ENCODE results near the gene TACC2. TPM values are rescaled to one million over a fixed set of nuclear protein-coding genes. Genes with fewer than 3 reads are reported as not detected.

The TACC2 gene
- total and polyA plus RNA-seq, 2 donors (not counting 1 experiment from before 2014, with no cell fraction given): not detected

DNA sequence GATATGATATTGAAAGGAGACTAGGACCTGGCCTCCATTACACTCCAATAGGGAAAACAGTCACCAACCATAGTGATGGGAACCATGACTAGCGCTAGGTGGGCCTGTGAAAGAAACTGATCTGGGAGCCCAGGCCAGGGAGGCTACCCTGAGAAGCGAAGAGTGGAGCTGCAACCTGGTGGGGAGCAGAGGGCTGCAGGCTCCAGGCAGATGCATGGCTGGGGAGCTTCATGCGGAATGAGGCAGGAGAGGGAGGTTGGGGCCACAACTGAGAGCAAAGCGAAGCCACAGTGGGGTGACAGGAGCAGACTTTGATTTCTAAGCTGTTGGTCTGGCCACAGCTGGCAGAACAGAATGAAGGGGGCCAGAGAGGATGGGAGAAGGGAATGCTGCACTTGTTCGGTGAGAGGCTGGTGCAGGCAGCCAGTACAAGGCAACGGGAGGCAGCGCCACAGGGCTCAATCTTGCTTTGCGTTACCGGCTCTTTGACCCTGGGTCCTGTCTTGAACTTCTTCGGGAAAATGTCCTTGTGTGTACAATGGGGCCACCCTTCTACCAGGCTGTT lies 88.4 kb downstream of the TACC2 start:
- H3K4me1 ChIP-seq (ENCODE audit: control insufficient read depth in 2 of 2, insufficient read depth in 2 of 2, low read length in 2 of 2): no peaks in the 10 kb centered on the region
- Mint-ChIP-seq H3K4me3 (no peak overlapping the region), H3K27me3 (peaks cover 2% of the 10 kb centered on the region), H3K4me1 (no peaks in the 10 kb centered on the region), H3K9me3 (ENCODE audit: insufficient read depth) (no peaks in the 10 kb centered on the region), H3K27ac (no peak overlapping the region)
- 97% methylated on average over 10 of the region's 10 CpGs for WGBS (ENCODE audit: insufficient coverage)
- no peak overlapping the region for H3K4me2 ChIP-seq (replicated peaks; ENCODE audit: low read depth, low read length, poor library complexity, severe bottlenecking)
- H3K27me3 ChIP-seq (replicated peaks in 1 of 4; ENCODE audit: control extremely low read depth in 1 of 4, control insufficient read depth in 3 of 4, insufficient read depth in 4 of 4, low read length in 3 of 4): no peaks in the 10 kb centered on the region
- TF ChIP-seq EZH2 (IDR thresholded peaks at IDR 0.05; ENCODE audit: borderline replicate concordance, insufficient read depth, low read depth, low read length, poor library complexity, severe bottlenecking) (no peak), CTCF (IDR thresholded peaks at IDR 0.05) (no peak)
- H2AFZ ChIP-seq (ENCODE audit: insufficient read depth, low read depth, low read length, poor library complexity, severe bottlenecking): no peak overlapping the region
- ChIA-PET CTCF (no interaction called here), POLR2A (no interaction called here)
- ATAC-seq (ENCODE audit: low read depth): no peak
- no peaks in the 10 kb centered on the region for H3K79me2 ChIP-seq (ENCODE audit: control insufficient read depth, insufficient read depth, low read length)
- no peaks in the 10 kb centered on the region for H4K20me1 ChIP-seq (ENCODE audit: control insufficient read depth, insufficient read depth, low read length, poor library complexity, severe bottlenecking)
- no peak for DNase-seq
- H3K9ac ChIP-seq (ENCODE audit: low read length): no peak overlapping the region
- H3K4me3 ChIP-seq (ENCODE audit: control extremely low read depth in 1 of 5, extremely low read depth in 1 of 5, insufficient read depth in 1 of 5, low read depth in 2 of 5, low read length in 4 of 5): no peak overlapping the region
- H3K27ac ChIP-seq (ENCODE audit: low read length in 2 of 2): no peak overlapping the region
- H3K36me3 ChIP-seq (replicated peaks in 1 of 2; ENCODE audit: control extremely low read depth in 1 of 2, control insufficient read depth in 1 of 2, extremely low read depth in 1 of 2, insufficient read depth in 2 of 2, low read length in 1 of 2): no peaks in the 10 kb centered on the region
- H3K9me3 ChIP-seq (ENCODE audit: control extremely low read depth in 1 of 3, control insufficient read depth in 2 of 3, insufficient read depth in 1 of 3, low read length in 2 of 3): peaks cover 0 to 5% (median 0%) of the 10 kb centered on the region in 3 donors
- intact Hi-C loops (cut with micrococcal nuclease): no loop called here

GRCh38 chr10:122078326-122078725 lies 89.4 kb downstream of the TACC2 start:
- no peaks in the 10 kb centered on the region for H3K27me3 Mint-ChIP-seq
- WGBS (ENCODE audit: insufficient coverage): no CpG with 5 or more reads among the region's 3 CpGs
- no peaks in the 10 kb centered on the region for H3K79me2 ChIP-seq (ENCODE audit: control insufficient read depth, insufficient read depth, low read length)
- H3K27ac ChIP-seq (ENCODE audit: low read length in 2 of 2): no peak overlapping the region
- no peak overlapping the region for H3K27ac Mint-ChIP-seq
- no peaks in the 10 kb centered on the region for H4K20me1 ChIP-seq (ENCODE audit: control insufficient read depth, insufficient read depth, low read length, poor library complexity, severe bottlenecking)
- no peaks in the 10 kb centered on the region for H3K4me1 ChIP-seq (ENCODE audit: control insufficient read depth in 2 of 2, insufficient read depth in 2 of 2, low read length in 2 of 2)
- H3K27me3 ChIP-seq (replicated peaks in 1 of 4; ENCODE audit: control extremely low read depth in 1 of 4, control insufficient read depth in 3 of 4, insufficient read depth in 4 of 4, low read length in 3 of 4): no peaks in the 10 kb centered on the region
- no peak overlapping the region for H2AFZ ChIP-seq (ENCODE audit: insufficient read depth, low read depth, low read length, poor library complexity, severe bottlenecking)
- peaks cover 0 to 5% (median 0%) of the 10 kb centered on the region in 3 donors for H3K9me3 ChIP-seq (ENCODE audit: control extremely low read depth in 1 of 3, control insufficient read depth in 2 of 3, insufficient read depth in 1 of 3, low read length in 2 of 3)
- ChIA-PET CTCF (no interaction called here), POLR2A (no interaction called here)
- no peaks in the 10 kb centered on the region for H3K4me1 Mint-ChIP-seq
- intact Hi-C loops (cut with micrococcal nuclease): no loop called here
- DNase-seq (no peak), ATAC-seq (ENCODE audit: low read depth) (no peak)
- no peak overlapping the region for H3K9ac ChIP-seq (ENCODE audit: low read length)
- H3K4me2 ChIP-seq (replicated peaks; ENCODE audit: low read depth, low read length, poor library complexity, severe bottlenecking): no peak overlapping the region
- no peaks in the 10 kb centered on the region for H3K36me3 ChIP-seq (replicated peaks in 1 of 2; ENCODE audit: control extremely low read depth in 1 of 2, control insufficient read depth in 1 of 2, extremely low read depth in 1 of 2, insufficient read depth in 2 of 2, low read length in 1 of 2)
- H3K4me3 ChIP-seq (ENCODE audit: control extremely low read depth in 1 of 5, extremely low read depth in 1 of 5, insufficient read depth in 1 of 5, low read depth in 2 of 5, low read length in 4 of 5): no peak overlapping the region
- no peaks in the 10 kb centered on the region for H3K9me3 Mint-ChIP-seq (ENCODE audit: insufficient read depth)
- no peak overlapping the region for H3K4me3 Mint-ChIP-seq
- TF ChIP-seq EZH2 (IDR thresholded peaks at IDR 0.05; ENCODE audit: borderline replicate concordance, insufficient read depth, low read depth, low read length, poor library complexity, severe bottlenecking) (no peak), CTCF (IDR thresholded peaks at IDR 0.05) (no peak)

All from B cell (primary cell).